ENCODE results near the gene POU6F2.

The POU6F2 gene

DNA sequence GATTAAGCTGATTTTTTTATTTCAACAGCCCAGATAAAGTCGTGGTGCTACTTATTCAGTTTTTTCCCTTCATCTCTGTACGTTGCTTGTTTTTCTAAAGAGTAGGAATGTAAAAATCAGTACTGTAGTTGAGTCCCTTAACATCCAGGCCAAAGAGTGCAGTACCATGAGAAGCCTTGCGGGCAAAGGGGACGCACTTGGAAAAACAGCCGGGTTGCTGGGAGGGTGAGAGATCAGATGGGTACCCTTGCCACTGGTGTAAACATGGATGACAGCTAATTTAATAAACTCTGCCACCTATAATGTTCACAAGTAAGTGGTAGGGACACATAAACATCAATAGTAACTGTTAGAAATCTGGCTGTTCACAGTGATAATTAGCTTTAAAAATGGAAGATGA is 175.9 kb downstream of the POU6F2 start:
- TF ChIP-seq, protein P1, sequence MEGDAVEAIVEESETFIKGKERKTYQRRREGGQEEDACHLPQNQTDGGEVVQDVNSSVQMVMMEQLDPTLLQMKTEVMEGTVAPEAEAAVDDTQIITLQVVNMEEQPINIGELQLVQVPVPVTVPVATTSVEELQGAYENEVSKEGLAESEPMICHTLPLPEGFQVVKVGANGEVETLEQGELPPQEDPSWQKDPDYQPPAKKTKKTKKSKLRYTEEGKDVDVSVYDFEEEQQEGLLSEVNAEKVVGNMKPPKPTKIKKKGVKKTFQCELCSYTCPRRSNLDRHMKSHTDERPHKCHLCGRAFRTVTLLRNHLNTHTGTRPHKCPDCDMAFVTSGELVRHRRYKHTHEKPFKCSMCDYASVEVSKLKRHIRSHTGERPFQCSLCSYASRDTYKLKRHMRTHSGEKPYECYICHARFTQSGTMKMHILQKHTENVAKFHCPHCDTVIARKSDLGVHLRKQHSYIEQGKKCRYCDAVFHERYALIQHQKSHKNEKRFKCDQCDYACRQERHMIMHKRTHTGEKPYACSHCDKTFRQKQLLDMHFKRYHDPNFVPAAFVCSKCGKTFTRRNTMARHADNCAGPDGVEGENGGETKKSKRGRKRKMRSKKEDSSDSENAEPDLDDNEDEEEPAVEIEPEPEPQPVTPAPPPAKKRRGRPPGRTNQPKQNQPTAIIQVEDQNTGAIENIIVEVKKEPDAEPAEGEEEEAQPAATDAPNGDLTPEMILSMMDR (IDR thresholded peaks at IDR 0.05; ENCODE audit: poor library complexity, severe bottlenecking), result no peak
- Histone ChIP-seq H3K27ac (ENCODE audit: poor library complexity, severe bottlenecking) (no peak overlapping the region), H3K4me1 (ENCODE audit: insufficient read depth, poor library complexity, severe bottlenecking) (no peaks in the 10 kb centered on the region), H3K27me3 (ENCODE audit: insufficient read depth, poor library complexity, severe bottlenecking) (no peaks in the 10 kb centered on the region), H3K36me3 (ENCODE audit: low read depth) (no peaks in the 10 kb centered on the region), H3K4me3 (ENCODE audit: severe bottlenecking) (no peak overlapping the region), H3K9me3 (ENCODE audit: severe bottlenecking) (no peaks in the 10 kb centered on the region)
- ATAC-seq (ENCODE audit: low read depth) (no peak), DNase-seq (ENCODE audit: low spot score) (no peak)

DNA sequence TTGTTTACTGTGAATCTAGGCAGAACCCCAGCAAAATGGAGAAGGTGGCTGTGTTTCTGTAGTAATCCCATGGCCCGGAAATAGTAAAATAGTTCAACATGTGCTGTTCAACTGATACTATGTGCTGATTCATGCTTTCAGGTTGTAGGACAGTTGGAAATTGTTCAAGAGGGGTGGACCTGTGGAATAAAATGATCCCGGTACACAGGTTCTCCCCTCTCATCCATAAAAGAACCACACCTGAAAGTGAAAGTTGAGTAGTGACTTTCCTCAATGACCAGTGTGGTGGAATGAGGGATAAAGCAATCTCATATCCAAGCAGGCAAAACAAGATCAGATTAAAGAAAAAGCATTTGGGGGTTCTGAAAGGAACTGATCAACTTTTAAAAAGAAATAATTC is 177.1 kb downstream of the POU6F2 start:
- H3K4me3 ChIP-seq (ENCODE audit: severe bottlenecking), result no peak overlapping the region
- DNase-seq (ENCODE audit: low spot score), result no peak
- no peaks in the 10 kb centered on the region for H3K9me3 ChIP-seq (ENCODE audit: severe bottlenecking)
- ATAC-seq (ENCODE audit: low read depth), result no peak
- TF ChIP-seq, protein P1 (IDR thresholded peaks at IDR 0.05; ENCODE audit: poor library complexity, severe bottlenecking), result no peak
- no peaks in the 10 kb centered on the region for H3K27me3 ChIP-seq (ENCODE audit: insufficient read depth, poor library complexity, severe bottlenecking)
- H3K36me3 ChIP-seq (ENCODE audit: low read depth), result no peaks in the 10 kb centered on the region
- no peak overlapping the region for H3K27ac ChIP-seq (ENCODE audit: poor library complexity, severe bottlenecking)
- H3K4me1 ChIP-seq (ENCODE audit: insufficient read depth, poor library complexity, severe bottlenecking), result no peaks in the 10 kb centered on the region

DNA sequence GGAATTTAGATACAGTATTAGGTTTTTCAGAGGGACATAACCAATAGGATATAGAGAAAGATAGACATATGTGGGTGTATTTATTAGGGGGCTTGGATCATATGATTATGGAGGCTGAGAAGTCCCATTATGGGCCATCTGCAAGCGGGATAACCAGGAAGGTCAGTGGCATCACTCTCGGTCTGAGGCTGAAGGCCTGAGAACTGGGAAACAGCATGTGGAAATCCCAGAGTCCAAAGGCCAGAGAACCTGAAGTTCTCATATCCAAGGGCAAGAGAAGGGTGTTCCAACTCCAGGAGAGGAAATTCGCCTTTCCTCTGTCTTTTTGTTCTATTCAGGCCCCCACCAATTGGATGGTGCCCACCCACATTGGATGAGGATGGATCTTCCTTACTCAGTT is 180.7 kb downstream of the POU6F2 start:
- H3K4me1 ChIP-seq (ENCODE audit: insufficient read depth, poor library complexity, severe bottlenecking), result no peaks in the 10 kb centered on the region
- DNase-seq (ENCODE audit: low spot score) (no peak), ATAC-seq (ENCODE audit: low read depth) (no peak)
- H3K27me3 ChIP-seq (ENCODE audit: insufficient read depth, poor library complexity, severe bottlenecking), result no peaks in the 10 kb centered on the region
- H3K36me3 ChIP-seq (ENCODE audit: low read depth), result no peaks in the 10 kb centered on the region
- H3K4me3 ChIP-seq (ENCODE audit: severe bottlenecking), result no peak overlapping the region
- H3K27ac ChIP-seq (ENCODE audit: poor library complexity, severe bottlenecking), result no peak overlapping the region
- TF ChIP-seq, protein P1 (IDR thresholded peaks at IDR 0.05; ENCODE audit: poor library complexity, severe bottlenecking), result no peak
- no peaks in the 10 kb centered on the region for H3K9me3 ChIP-seq (ENCODE audit: severe bottlenecking)

DNA sequence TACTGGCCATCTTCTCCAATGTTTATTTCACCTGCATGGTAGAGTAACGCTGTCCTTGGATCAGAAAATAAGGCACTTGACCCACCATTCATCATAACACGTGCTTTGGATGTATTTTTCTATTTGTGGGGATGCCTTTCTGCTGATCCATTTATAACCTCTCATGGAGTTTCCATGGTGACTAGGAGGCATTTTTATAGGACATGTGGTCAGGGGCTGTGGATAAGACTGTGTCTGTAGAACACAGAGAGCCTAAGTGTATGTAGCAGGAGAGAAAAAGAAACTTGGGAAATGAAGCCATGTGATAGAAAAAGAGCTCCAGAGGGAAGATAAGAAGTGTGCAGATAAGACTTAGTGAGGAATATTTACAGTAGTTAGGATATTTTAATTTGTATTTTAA is 184.2 kb downstream of the POU6F2 start:
- Histone ChIP-seq H3K4me3 (ENCODE audit: severe bottlenecking) (no peak overlapping the region), H3K4me1 (ENCODE audit: insufficient read depth, poor library complexity, severe bottlenecking) (no peaks in the 10 kb centered on the region), H3K9me3 (ENCODE audit: severe bottlenecking) (no peaks in the 10 kb centered on the region), H3K36me3 (ENCODE audit: low read depth) (no peaks in the 10 kb centered on the region), H3K27ac (ENCODE audit: poor library complexity, severe bottlenecking) (no peak overlapping the region), H3K27me3 (ENCODE audit: insufficient read depth, poor library complexity, severe bottlenecking) (no peaks in the 10 kb centered on the region)
- TF ChIP-seq, protein P1 (IDR thresholded peaks at IDR 0.05; ENCODE audit: poor library complexity, severe bottlenecking), result no peak
- DNase-seq (ENCODE audit: low spot score) (no peak), ATAC-seq (ENCODE audit: low read depth) (no peak)

DNA sequence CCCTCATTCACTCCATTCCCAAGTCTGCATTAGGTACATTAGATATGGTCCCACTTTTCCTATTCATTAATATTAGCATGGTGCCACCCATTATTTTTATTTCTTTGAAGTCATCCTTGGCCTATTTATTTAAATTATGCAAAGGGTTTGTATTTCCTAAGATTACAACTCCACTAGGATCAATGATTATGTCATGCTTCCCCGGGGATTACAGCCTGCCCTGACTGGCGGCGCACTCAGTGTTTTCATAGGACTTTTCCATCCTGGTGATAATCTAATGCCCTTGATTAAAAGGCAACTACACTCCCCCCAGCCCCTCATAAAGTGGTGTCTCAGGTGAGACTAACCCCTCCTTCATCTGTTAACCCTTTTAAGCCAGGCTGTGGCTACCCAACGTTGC is 187.2 kb downstream of the POU6F2 start:
- no peaks in the 10 kb centered on the region for H3K4me1 ChIP-seq (ENCODE audit: insufficient read depth, poor library complexity, severe bottlenecking)
- no peaks in the 10 kb centered on the region for H3K27me3 ChIP-seq (ENCODE audit: insufficient read depth, poor library complexity, severe bottlenecking)
- no peak for DNase-seq (ENCODE audit: low spot score)
- no peak overlapping the region for H3K27ac ChIP-seq (ENCODE audit: poor library complexity, severe bottlenecking)
- no peaks in the 10 kb centered on the region for H3K36me3 ChIP-seq (ENCODE audit: low read depth)
- TF ChIP-seq, protein P1 (IDR thresholded peaks at IDR 0.05; ENCODE audit: poor library complexity, severe bottlenecking), result no peak
- no peaks in the 10 kb centered on the region for H3K9me3 ChIP-seq (ENCODE audit: severe bottlenecking)
- no peak for ATAC-seq (ENCODE audit: low read depth)
- no peak overlapping the region for H3K4me3 ChIP-seq (ENCODE audit: severe bottlenecking)

Data from RWPE2 (cell line).